ENCODE measurements around the gene SEC22A. TPM values are rescaled to one million over a fixed set of nuclear protein-coding genes. Genes with fewer than 3 reads are reported as not detected.

Gene SEC22A
- 8.9 TPM for total RNA-seq
- long read RNA-seq, transcript SEC22A-210 (7 exons, 972 nt) = major isoform, 12 of 15 reads
- long read RNA-seq, partial matches to known transcripts = 1 of 15 reads
- long read RNA-seq, other reads (novel, unspliced or antisense) = 2 of 15 reads

- intact Hi-C loops (cut with DNase I) = loop anchor here (5.0 kb wide), 1 partner anchor 169 kb away; no protein-coding TSS in a partner anchor
- peak; percentile 97 for DNase-seq (ENCODE audit: low spot score)
Observed at GRCh38 chr3:123201557-123202427, at the start of gene SEC22A. Gene SEC22A, plus strand, starts transcription at chr3:123201943. Its CDS starts 7,275 bp downstream, at chr3:123209218.

- DNase-seq (ENCODE audit: low spot score) = no peak
- intact Hi-C loops (cut with DNase I) = loop anchor here (5.0 kb wide), 1 partner anchor 60 kb away; no protein-coding TSS in a partner anchor
Observed at GRCh38 chr3:123152687-123153086, 49.1 kb upstream of the SEC22A start.

- no peak for DNase-seq (ENCODE audit: low spot score)
- intact Hi-C loops (cut with DNase I) = loop anchor here (5.0 kb wide), 1 partner anchor 61 kb away; no protein-coding TSS in a partner anchor
Observed at GRCh38 chr3:123153125-123154019, 48.4 kb upstream of the SEC22A start.

- intact Hi-C loops (cut with DNase I) = loop anchor here (5.0 kb wide), 1 partner anchor 62 kb away; no protein-coding TSS in a partner anchor
- DNase-seq (ENCODE audit: low spot score) = no peak
Observed at GRCh38 chr3:123154020-123154985, 47.4 kb upstream of the SEC22A start.

GRCh38 chr3:123155471-123156011, 46.2 kb upstream of the SEC22A start:
- intact Hi-C loops (cut with DNase I) = no loop called here
- DNase-seq (ENCODE audit: low spot score) = no peak

- no peak for DNase-seq (ENCODE audit: low spot score)
- intact Hi-C loops (cut with DNase I) = no loop called here
Observed at GRCh38 chr3:123156276-123156995, 45.3 kb upstream of the SEC22A start.

GRCh38 chr3:123157209-123157597, 44.5 kb upstream of the SEC22A start:
- intact Hi-C loops (cut with DNase I) = no loop called here
- no peak for DNase-seq (ENCODE audit: low spot score)

GRCh38 chr3:123157598-123158287, 44.0 kb upstream of the SEC22A start:
- intact Hi-C loops (cut with DNase I) = no loop called here
- DNase-seq (ENCODE audit: low spot score) = no peak

GRCh38 chr3:123158330-123158729, 43.4 kb upstream of the SEC22A start:
- intact Hi-C loops (cut with DNase I) = no loop called here
- no peak for DNase-seq (ENCODE audit: low spot score)

GRCh38 chr3:123158899-123159390, 42.8 kb upstream of the SEC22A start:
- DNase-seq (ENCODE audit: low spot score) = no peak
- intact Hi-C loops (cut with DNase I) = no loop called here

GRCh38 chr3:123159926-123160635, 41.7 kb upstream of the SEC22A start:
- DNase-seq (ENCODE audit: low spot score) = no peak
- intact Hi-C loops (cut with DNase I) = no loop called here

- DNase-seq (ENCODE audit: low spot score) = no peak
- intact Hi-C loops (cut with DNase I) = no loop called here
Observed at GRCh38 chr3:123161167-123161566, 40.6 kb upstream of the SEC22A start.

- no peak for DNase-seq (ENCODE audit: low spot score)
- intact Hi-C loops (cut with DNase I) = no loop called here
Observed at GRCh38 chr3:123163141-123163540, 38.6 kb upstream of the SEC22A start.

GRCh38 chr3:123165163-123165562, 36.6 kb upstream of the SEC22A start:
- DNase-seq (ENCODE audit: low spot score) = no peak
- intact Hi-C loops (cut with DNase I) = no loop called here

GRCh38 chr3:123167686-123168085, 34.1 kb upstream of the SEC22A start:
- intact Hi-C loops (cut with DNase I) = no loop called here
- DNase-seq (ENCODE audit: low spot score) = no peak

GRCh38 chr3:123168122-123168521, 33.6 kb upstream of the SEC22A start:
- no peak for DNase-seq (ENCODE audit: low spot score)
- intact Hi-C loops (cut with DNase I) = no loop called here

- DNase-seq (ENCODE audit: low spot score) = no peak
- intact Hi-C loops (cut with DNase I) = no loop called here
Observed at GRCh38 chr3:123168605-123169004, 33.1 kb upstream of the SEC22A start.

Measured in cardiac septum (tissue), 1 donor.